ENCODE data around the gene SEPTIN12. TPM values are rescaled to one million over a fixed set of nuclear protein-coding genes. Genes with fewer than 3 reads are reported as not detected.

SEPTIN12 gene
- polyA plus RNA-seq (ENCODE audit: insufficient read length in 12 of 12): 10 to 100 TPM in 1 of 12 donors, not detected in 11; 14.2 TPM
- long read RNA-seq, donor 1: 0 reads
- long read RNA-seq, donor 2: 0 reads
- long read RNA-seq, donor 3: 0 reads
- long read RNA-seq, donor 4: 0 reads
- long read RNA-seq, donor 5: 0 reads
- long read RNA-seq, donor 6: 0 reads
- long read RNA-seq, donor 7: 0 reads
- long read RNA-seq, donor 8: 0 reads
- long read RNA-seq, donor 9: 0 reads
- long read RNA-seq, donor 10: 0 reads
- long read RNA-seq, donor 11: 0 reads

- no peak for DNase-seq
These were observed at the start of gene SEPTIN12 for GRCh38 chr16:4787627-4788482. TSS of gene SEPTIN12 (minus strand) at chr16:4788345. CDS start at chr16:4787645, 700 bp downstream.

GRCh38 chr16:4836727-4837126 is 48.6 kb upstream of the SEPTIN12 start:
- no peak for DNase-seq

- no peak for DNase-seq
These were observed 45.4 kb upstream of the SEPTIN12 start for GRCh38 chr16:4833584-4833983.

- DNase-seq: no peak
These were observed 44.7 kb upstream of the SEPTIN12 start for GRCh38 chr16:4832698-4833343.

GRCh38 chr16:4831616-4832015 is 43.5 kb upstream of the SEPTIN12 start:
- DNase-seq: no peak

GRCh38 chr16:4830408-4830807 is 42.3 kb upstream of the SEPTIN12 start:
- no peak for DNase-seq

- no peak for DNase-seq
These were observed 40.6 kb upstream of the SEPTIN12 start for GRCh38 chr16:4828567-4829321.

GRCh38 chr16:4826980-4827379 is 38.8 kb upstream of the SEPTIN12 start:
- DNase-seq: no peak

GRCh38 chr16:4826526-4826925 is 38.4 kb upstream of the SEPTIN12 start:
- no peak for DNase-seq

GRCh38 chr16:4825196-4825595 is 37.1 kb upstream of the SEPTIN12 start:
- DNase-seq: no peak

GRCh38 chr16:4820652-4821051 is 32.5 kb upstream of the SEPTIN12 start:
- no peak for DNase-seq

GRCh38 chr16:4814542-4815173 is 26.5 kb upstream of the SEPTIN12 start:
- DNase-seq: no peak

GRCh38 chr16:4814046-4814445 is 25.9 kb upstream of the SEPTIN12 start:
- no peak for DNase-seq

GRCh38 chr16:4813251-4814003 is 25.3 kb upstream of the SEPTIN12 start:
- DNase-seq: no peak

GRCh38 chr16:4811773-4812172 is 23.6 kb upstream of the SEPTIN12 start:
- no peak for DNase-seq

- DNase-seq: no peak
These were observed 23.1 kb upstream of the SEPTIN12 start for GRCh38 chr16:4811242-4811641.

- DNase-seq: no peak
These were observed 18.1 kb upstream of the SEPTIN12 start for GRCh38 chr16:4806280-4806679.

GRCh38 chr16:4805231-4805630 is 17.1 kb upstream of the SEPTIN12 start:
- no peak for DNase-seq

GRCh38 chr16:4803898-4804762 is 16.0 kb upstream of the SEPTIN12 start:
- no peak for DNase-seq

- DNase-seq: no peak
These were observed 15.3 kb upstream of the SEPTIN12 start for GRCh38 chr16:4803401-4803844.

Data from muscle of arm (tissue), 14 donors.